HG02884 (cell line): ENCODE results near the gene CCDC180.
A peak's percentile ranks its signal among the peaks of the same experiment; 100 is the strongest.
"Not testable (repeated sequence)": the region's sequence is repeated elsewhere in the genome, so short reads cannot be mapped to it uniquely, and the experiment has no call there.

Experiments used
- ATAC-seq: cut with Tn5 transposase; IDR thresholded peaks from one replicate; pipeline ENCODE4 v1.9.1; 2021; ENCODE audit warnings: mild to moderate bottlenecking, moderate library complexity; ENCODE audit not compliant: unreplicated experiment

Gene CCDC180

GRCh38 chr9:97307500-97308163 is at the start of gene CCDC180:
Gene CCDC180 (plus strand): TSS chr9:97307659. CDS start chr9:97308064, 405 bp downstream.
- no peak for ATAC-seq

DNA sequence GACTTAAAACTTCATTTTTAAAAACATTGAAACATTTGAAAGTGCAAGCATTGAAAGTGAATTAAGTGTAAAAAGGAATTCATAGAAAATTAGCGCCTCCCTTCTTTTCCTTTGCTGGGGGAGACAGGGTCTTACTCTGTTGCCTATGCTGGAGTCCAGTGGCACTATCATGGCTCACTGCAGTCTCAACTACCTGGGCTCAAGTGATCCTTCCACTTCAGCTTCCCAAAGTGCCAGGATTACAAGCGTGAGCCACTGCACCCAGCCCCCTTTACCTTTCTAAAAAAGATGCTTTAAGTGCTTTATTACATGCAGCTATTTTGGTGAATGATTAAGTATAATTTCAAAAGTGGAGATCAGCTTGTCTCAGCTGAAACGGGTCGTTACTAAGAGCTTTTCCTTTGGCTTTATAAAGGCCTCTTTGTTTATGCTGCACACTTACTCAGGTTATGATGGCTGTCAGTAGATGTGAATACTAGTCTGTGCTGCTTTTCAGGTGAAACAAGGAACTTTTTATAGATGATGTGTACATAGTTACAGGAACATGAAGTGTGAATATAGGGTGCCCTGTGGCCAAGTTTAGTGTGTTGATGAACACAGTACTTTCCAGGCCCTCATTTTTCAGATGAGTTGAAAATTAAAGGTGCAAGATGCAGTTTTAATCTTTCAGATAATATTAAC is 47.5 kb upstream of the CCDC180 start:
- not testable (repeated sequence) for ATAC-seq

DNA sequence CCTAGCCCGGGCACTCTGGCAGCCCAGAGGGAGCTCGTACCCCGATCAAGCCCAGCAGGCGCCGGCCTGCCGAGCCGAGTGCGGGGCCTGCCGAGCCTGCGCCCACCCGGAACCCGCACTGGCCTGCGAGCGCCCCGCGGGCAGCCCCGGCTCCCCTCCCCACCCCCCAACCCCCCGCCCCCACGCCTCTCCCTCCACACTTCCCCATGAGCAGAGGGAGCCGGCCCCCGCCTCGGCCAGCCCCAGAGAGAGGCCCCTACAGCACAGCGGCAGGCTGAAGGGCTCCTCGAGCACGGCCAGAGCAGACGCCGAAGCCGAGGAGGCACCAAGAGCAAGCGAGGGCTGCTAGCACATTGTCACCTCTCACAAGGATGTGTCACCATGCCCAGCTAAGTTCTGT is 36.2 kb upstream of the CCDC180 start:
- no peak for ATAC-seq

GRCh38 chr9:97272072-97272471 is 35.4 kb upstream of the CCDC180 start:
- no peak for ATAC-seq

DNA sequence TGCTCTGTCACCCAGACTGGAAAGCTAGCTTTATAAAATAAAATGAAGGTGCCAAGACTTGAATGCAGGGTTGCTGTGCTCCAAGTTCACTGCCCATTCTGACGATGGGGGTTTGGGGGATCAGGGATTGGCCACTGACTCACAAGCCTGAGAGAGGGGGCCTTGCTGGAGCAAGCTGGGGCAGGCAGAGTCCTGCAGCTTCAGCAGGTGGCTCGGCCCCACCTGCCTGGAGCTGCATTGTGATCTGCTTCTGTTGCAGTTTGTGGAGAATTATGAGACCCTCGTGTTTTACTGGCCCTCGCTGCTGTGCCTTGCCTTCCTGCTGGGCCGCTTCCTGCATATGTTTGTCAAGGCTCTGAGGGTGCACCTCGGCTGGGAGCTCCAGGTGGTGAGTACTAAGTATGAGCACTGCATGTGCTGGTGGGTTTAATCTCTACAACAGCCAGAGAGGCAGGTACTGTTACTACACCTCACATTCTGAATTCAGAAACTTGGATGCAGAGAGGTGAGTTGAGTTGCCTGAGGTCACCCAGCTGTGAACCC is 31.1 kb upstream of the CCDC180 start:
- no peak for ATAC-seq

DNA sequence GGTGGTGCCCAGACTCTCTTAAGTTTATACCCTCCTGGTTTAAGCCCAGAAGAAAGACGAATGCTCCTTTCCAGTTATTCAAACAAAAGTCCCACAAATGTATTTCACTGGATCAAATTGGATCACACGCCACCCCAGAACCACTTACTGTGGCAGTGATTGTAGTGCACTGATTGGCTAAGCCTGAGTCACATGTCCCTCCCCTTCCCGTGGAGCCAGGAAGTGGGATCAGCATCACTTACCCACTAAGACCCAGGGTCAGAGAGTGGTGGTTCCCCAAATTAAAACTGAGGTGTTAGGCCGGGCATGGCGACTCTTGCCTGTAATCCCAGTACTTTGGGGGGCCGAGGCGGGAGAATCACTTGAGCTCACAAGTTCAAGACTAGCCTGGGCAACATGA is 29.5 kb upstream of the CCDC180 start:
- ATAC-seq = no peak

- ATAC-seq = no peak
Observed at GRCh38 chr9:97280755-97281330, 26.6 kb upstream of the CCDC180 start.

- no peak for ATAC-seq
Observed at GRCh38 chr9:97283768-97284167, 23.7 kb upstream of the CCDC180 start.

GRCh38 chr9:97284798-97285197 is 22.7 kb upstream of the CCDC180 start:
- ATAC-seq = no peak

DNA sequence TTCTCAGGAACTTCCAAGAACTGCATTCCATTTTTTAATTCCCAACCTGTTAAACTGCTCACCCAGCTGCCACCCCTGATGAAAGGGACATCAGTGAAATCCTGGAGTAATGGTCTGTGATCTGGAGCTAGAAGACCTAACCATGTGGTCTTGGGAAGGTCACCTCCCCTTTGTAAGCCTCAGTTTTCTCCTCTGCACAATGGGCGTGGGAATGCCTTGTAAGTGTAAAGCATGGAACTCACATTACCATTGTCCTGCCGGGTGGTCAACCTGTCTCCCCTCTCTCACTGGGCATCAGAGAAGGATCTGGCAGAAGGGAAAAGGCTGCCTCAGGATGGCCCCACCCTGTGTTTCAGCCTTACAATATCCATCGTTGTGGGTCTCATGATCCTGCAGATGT is 15.3 kb upstream of the CCDC180 start:
- ATAC-seq = no peak

DNA sequence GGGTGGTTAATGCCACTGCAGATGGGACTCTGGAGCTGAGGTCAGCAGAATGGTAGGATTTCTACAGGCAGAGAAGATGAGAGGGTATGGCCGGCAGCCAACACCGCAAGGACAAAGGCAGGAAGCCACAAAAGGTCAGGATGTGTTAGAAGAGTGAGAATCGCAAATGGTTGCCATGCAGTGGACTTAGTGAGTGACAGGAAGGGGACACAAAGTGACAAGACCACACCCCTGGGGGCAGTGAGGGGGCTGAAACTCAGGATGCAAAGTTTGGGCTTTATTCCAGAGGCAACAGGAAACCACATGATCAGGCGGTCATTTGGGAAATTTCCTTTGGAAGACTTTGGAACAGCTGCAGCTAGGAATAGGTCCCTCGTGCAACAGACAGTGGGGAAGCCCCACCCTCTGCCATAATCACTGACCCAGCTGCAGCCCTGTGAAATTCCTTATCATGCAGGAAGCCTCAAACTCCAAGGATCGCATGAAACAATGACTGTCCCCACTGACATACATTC is 14.2 kb upstream of the CCDC180 start:
- ATAC-seq = no peak

GRCh38 chr9:97293818-97294217 is 13.6 kb upstream of the CCDC180 start:
- ATAC-seq = no peak

DNA sequence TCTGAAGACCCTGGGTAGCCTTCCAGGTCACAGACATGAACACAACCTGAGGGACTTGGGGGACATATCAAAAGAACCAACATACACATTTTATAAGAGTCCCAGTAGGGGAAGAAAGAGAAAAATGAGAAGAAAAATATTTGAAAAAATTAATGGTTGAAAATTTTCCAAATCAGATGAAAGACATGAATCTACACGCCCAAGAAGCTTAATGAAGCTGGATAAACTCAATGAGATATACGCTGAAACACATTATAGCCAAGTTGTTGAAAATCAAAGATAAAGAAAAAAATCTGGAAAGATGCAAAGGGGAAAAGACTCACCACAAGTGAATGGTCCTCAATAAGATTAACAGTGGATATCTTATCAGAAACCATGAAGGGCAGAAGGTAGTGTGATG is 9.6 kb upstream of the CCDC180 start:
- ATAC-seq = no peak

GRCh38 chr9:97299809-97300414 is 7.5 kb upstream of the CCDC180 start:
- ATAC-seq = peak; percentile 91

GRCh38 chr9:97300586-97300985 is 6.9 kb upstream of the CCDC180 start:
- ATAC-seq = no peak

GRCh38 chr9:97301974-97302373 is 5.5 kb upstream of the CCDC180 start:
- ATAC-seq = no peak

DNA sequence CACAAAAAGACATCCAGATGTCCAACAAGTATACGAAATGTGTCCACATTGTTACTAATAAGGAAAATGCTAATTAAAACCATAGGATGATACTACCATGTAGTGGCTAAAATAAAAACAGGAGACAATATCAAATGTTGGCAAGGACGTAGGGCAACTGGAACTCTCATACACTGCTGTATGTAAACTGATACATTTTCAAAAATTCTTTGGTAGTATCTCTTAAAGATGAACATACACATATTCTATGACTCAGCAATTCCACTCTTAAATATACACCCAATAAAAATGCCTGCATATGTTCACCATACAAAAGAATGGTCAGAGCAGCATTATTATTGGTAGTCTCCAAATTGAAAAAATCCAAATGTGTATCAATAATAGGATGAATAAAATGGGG is 2.9 kb upstream of the CCDC180 start:
- ATAC-seq = no peak

- no peak for ATAC-seq
Observed at GRCh38 chr9:97305501-97306298, 1.8 kb upstream of the CCDC180 start.

GRCh38 chr9:97307091-97307490 is 368 bp upstream of the CCDC180 start:
- no peak for ATAC-seq

- ATAC-seq = no peak
Observed at GRCh38 chr9:97309260-97309659, 1.8 kb downstream of the CCDC180 start.

- no peak for ATAC-seq
Observed at GRCh38 chr9:97310023-97310422, 2.6 kb downstream of the CCDC180 start.
